ENCODE measurements around the gene NEXMIF. TPM values are rescaled to one million over a fixed set of nuclear protein-coding genes. Genes with fewer than 3 reads are reported as not detected.

NEXMIF gene
- polyA plus RNA-seq, 1 donor from 2014 or later = 12.8 TPM

DNA sequence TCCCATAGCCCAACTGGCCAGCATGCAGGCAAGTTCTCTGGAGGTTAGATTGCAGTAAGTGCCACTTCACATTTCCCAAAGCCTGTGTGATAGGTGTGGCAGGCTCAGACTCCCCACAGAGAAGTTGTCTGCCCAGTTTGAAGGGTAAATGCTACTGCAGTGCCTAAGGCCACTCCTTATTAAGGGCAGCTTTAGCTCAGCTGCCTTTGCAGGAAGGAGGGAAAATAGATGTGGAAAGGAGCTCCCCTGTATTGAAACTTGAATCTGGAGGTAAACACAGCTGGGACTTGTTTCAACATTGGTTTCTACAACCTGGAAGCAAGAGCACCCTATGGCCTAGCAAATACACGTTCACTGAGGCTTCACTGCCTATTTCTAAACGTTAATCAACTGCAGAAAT lies 22.4 kb downstream of the NEXMIF start:
- Histone ChIP-seq H3K4me3 (ENCODE audit: low read length) (no peak overlapping the region), H3K79me2 (replicated peaks; ENCODE audit: insufficient read depth, low read length) (no peaks in the 10 kb centered on the region), H3K4me2 (ENCODE audit: low read length) (no peak overlapping the region), H2AFZ (ENCODE audit: low read depth, low read length) (no peak overlapping the region), H3K27ac (ENCODE audit: low read length) (no peak overlapping the region), H3K9me3 (ENCODE audit: low read length) (no peaks in the 10 kb centered on the region), H3K9ac (ENCODE audit: low read length) (no peak overlapping the region), H4K20me1 (ENCODE audit: insufficient read depth) (no peaks in the 10 kb centered on the region), H3F3A (ENCODE audit: insufficient read depth, low read length, poor library complexity, severe bottlenecking) (no peaks in the 10 kb centered on the region), H3K27me3 (ENCODE audit: insufficient read depth, low read depth, low read length) (no peaks in the 10 kb centered on the region), H3K36me3 (ENCODE audit: insufficient read depth, low read length) (no peaks in the 10 kb centered on the region), H3K9me2 (ENCODE audit: insufficient read depth, low read length) (no peaks in the 10 kb centered on the region)
- TF ChIP-seq EP300 (conservative IDR thresholded peaks at IDR 0.05; ENCODE audit: poor library complexity, severe bottlenecking) (no peak), POLR2AphosphoS5 (IDR thresholded peaks at IDR 0.05) (no peak), TAF1 (IDR thresholded peaks at IDR 0.05; ENCODE audit: low read depth) (no peak), MXI1 (conservative IDR thresholded peaks at IDR 0.05; ENCODE audit: poor library complexity, severe bottlenecking) (no peak), SMC3 (conservative IDR thresholded peaks at IDR 0.05; ENCODE audit: poor library complexity) (no peak), RAD21 (conservative IDR thresholded peaks at IDR 0.05) (no peak), EZH2 (IDR thresholded peaks at IDR 0.05; ENCODE audit: borderline replicate concordance, insufficient read depth, low read length, poor library complexity, severe bottlenecking) (no peak)
- TF ChIP-seq, protein P1, sequence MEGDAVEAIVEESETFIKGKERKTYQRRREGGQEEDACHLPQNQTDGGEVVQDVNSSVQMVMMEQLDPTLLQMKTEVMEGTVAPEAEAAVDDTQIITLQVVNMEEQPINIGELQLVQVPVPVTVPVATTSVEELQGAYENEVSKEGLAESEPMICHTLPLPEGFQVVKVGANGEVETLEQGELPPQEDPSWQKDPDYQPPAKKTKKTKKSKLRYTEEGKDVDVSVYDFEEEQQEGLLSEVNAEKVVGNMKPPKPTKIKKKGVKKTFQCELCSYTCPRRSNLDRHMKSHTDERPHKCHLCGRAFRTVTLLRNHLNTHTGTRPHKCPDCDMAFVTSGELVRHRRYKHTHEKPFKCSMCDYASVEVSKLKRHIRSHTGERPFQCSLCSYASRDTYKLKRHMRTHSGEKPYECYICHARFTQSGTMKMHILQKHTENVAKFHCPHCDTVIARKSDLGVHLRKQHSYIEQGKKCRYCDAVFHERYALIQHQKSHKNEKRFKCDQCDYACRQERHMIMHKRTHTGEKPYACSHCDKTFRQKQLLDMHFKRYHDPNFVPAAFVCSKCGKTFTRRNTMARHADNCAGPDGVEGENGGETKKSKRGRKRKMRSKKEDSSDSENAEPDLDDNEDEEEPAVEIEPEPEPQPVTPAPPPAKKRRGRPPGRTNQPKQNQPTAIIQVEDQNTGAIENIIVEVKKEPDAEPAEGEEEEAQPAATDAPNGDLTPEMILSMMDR (IDR thresholded peaks at IDR 0.05; ENCODE audit: poor library complexity, severe bottlenecking) = no peak
- TF ChIP-seq, protein P2, sequence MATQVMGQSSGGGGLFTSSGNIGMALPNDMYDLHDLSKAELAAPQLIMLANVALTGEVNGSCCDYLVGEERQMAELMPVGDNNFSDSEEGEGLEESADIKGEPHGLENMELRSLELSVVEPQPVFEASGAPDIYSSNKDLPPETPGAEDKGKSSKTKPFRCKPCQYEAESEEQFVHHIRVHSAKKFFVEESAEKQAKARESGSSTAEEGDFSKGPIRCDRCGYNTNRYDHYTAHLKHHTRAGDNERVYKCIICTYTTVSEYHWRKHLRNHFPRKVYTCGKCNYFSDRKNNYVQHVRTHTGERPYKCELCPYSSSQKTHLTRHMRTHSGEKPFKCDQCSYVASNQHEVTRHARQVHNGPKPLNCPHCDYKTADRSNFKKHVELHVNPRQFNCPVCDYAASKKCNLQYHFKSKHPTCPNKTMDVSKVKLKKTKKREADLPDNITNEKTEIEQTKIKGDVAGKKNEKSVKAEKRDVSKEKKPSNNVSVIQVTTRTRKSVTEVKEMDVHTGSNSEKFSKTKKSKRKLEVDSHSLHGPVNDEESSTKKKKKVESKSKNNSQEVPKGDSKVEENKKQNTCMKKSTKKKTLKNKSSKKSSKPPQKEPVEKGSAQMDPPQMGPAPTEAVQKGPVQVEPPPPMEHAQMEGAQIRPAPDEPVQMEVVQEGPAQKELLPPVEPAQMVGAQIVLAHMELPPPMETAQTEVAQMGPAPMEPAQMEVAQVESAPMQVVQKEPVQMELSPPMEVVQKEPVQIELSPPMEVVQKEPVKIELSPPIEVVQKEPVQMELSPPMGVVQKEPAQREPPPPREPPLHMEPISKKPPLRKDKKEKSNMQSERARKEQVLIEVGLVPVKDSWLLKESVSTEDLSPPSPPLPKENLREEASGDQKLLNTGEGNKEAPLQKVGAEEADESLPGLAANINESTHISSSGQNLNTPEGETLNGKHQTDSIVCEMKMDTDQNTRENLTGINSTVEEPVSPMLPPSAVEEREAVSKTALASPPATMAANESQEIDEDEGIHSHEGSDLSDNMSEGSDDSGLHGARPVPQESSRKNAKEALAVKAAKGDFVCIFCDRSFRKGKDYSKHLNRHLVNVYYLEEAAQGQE (IDR thresholded peaks at IDR 0.05; ENCODE audit: borderline replicate concordance) = no peak

DNA sequence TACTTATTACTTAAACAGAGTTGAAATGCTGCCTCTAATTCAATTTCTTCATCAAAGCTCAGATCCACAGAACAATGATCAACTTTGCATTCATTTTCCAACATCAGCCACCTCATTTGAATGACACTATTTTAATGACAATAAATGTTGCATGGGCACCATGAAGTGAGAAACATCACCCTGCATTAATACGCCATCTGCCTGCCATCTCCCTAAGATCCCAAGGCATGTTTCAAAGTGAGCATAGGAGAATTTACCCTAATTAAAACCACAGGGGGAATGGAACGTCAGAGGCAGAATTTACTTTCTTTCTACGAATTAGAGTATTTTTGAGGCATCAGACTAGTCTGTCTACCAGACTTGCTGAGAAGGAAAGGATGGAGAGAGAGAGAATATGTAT lies 32.7 kb downstream of the NEXMIF start:
- Histone ChIP-seq H3K9me2 (ENCODE audit: insufficient read depth, low read length) (no peaks in the 10 kb centered on the region), H3K27ac (ENCODE audit: low read length) (no peak overlapping the region), H3K27me3 (ENCODE audit: insufficient read depth, low read depth, low read length) (no peaks in the 10 kb centered on the region), H3K36me3 (ENCODE audit: insufficient read depth, low read length) (no peaks in the 10 kb centered on the region), H3K4me2 (ENCODE audit: low read length) (no peak overlapping the region), H3K4me3 (ENCODE audit: low read length) (no peak overlapping the region), H3F3A (ENCODE audit: insufficient read depth, low read length, poor library complexity, severe bottlenecking) (no peaks in the 10 kb centered on the region), H3K9ac (ENCODE audit: low read length) (no peak overlapping the region), H4K20me1 (ENCODE audit: insufficient read depth) (no peaks in the 10 kb centered on the region), H3K79me2 (replicated peaks; ENCODE audit: insufficient read depth, low read length) (no peaks in the 10 kb centered on the region), H2AFZ (ENCODE audit: low read depth, low read length) (no peak overlapping the region), H3K9me3 (ENCODE audit: low read length) (no peaks in the 10 kb centered on the region)
- no peak for TF ChIP-seq EP300 (conservative IDR thresholded peaks at IDR 0.05; ENCODE audit: poor library complexity, severe bottlenecking)
- TF ChIP-seq RAD21 (conservative IDR thresholded peaks at IDR 0.05) = no peak
- TF ChIP-seq TAF1 (IDR thresholded peaks at IDR 0.05; ENCODE audit: low read depth) = no peak
- TF ChIP-seq SMC3 (conservative IDR thresholded peaks at IDR 0.05; ENCODE audit: poor library complexity) = no peak
- TF ChIP-seq POLR2AphosphoS5 (IDR thresholded peaks at IDR 0.05) = no peak
- no peak for TF ChIP-seq MXI1 (conservative IDR thresholded peaks at IDR 0.05; ENCODE audit: poor library complexity, severe bottlenecking)
- TF ChIP-seq, protein P1 (IDR thresholded peaks at IDR 0.05; ENCODE audit: poor library complexity, severe bottlenecking) = no peak
- TF ChIP-seq EZH2 (IDR thresholded peaks at IDR 0.05; ENCODE audit: borderline replicate concordance, insufficient read depth, low read length, poor library complexity, severe bottlenecking) = no peak
- TF ChIP-seq, protein P2 (IDR thresholded peaks at IDR 0.05; ENCODE audit: borderline replicate concordance) = no peak

Measured in neural cell (in vitro differentiated cells).